ENCODE measurements around the gene RHOBTB3. TPM values are rescaled to one million over a fixed set of nuclear protein-coding genes. Genes with fewer than 3 reads are reported as not detected.

RHOBTB3 gene
- total RNA-seq, 1 donor from 2014 or later = 79.7 TPM

- intact Hi-C loops (cut with micrococcal nuclease) = loop anchor here (10.0 kb wide), 1 partner anchor 106 kb away; no protein-coding TSS in a partner anchor
Observed at GRCh38 chr5:95770830-95771708, 39.9 kb downstream of the RHOBTB3 start.

GRCh38 chr5:95771892-95772291 is 40.8 kb downstream of the RHOBTB3 start:
- H3K9me3 ChIP-seq (replicated peaks) = no peaks in the 10 kb centered on the region
- H3K36me3 ChIP-seq = peaks cover 25% of the 10 kb centered on the region
- peak overlapping the region; percentile 88 for H3K27ac ChIP-seq (replicated peaks)
- peaks cover 35% of the 10 kb centered on the region for H3K4me1 ChIP-seq
- no peak for DNase-seq
- intact Hi-C loops (cut with micrococcal nuclease) = loop anchor here (10.0 kb wide), 1 partner anchor 107 kb away; no protein-coding TSS in a partner anchor
- H3K4me3 ChIP-seq = no peak overlapping the region
- H3K27me3 ChIP-seq (ENCODE audit: low read depth) = no peaks in the 10 kb centered on the region
- no peak for TF ChIP-seq CTCF (IDR thresholded peaks at IDR 0.05; ENCODE audit: borderline replicate concordance)

More at GRCh38 chr5:95770830-95771708, 39.9 kb downstream of the RHOBTB3 start:
- Histone ChIP-seq H3K36me3 (peaks cover 30% of the 10 kb centered on the region), H3K4me1 (peaks cover 35% of the 10 kb centered on the region), H3K27ac (replicated peaks) (peak overlapping the region; percentile 88), H3K9me3 (replicated peaks) (no peaks in the 10 kb centered on the region), H3K4me3 (peak overlapping the region; percentile 6), H3K27me3 (ENCODE audit: low read depth) (no peaks in the 10 kb centered on the region)
- peak; percentile 35 for DNase-seq
- no peak for TF ChIP-seq CTCF (IDR thresholded peaks at IDR 0.05; ENCODE audit: borderline replicate concordance)

GRCh38 chr5:95773335-95774059 is 42.4 kb downstream of the RHOBTB3 start:
- peaks cover 35% of the 10 kb centered on the region for H3K4me1 ChIP-seq
- no peaks in the 10 kb centered on the region for H3K9me3 ChIP-seq (replicated peaks)
- TF ChIP-seq CTCF (IDR thresholded peaks at IDR 0.05; ENCODE audit: borderline replicate concordance) = no peak
- H3K36me3 ChIP-seq = peaks cover 21% of the 10 kb centered on the region
- H3K4me3 ChIP-seq = no peak overlapping the region
- no peak for DNase-seq
- H3K27me3 ChIP-seq (ENCODE audit: low read depth) = no peaks in the 10 kb centered on the region
- intact Hi-C loops (cut with micrococcal nuclease) = loop anchor here (10.0 kb wide), 1 partner anchor 109 kb away; no protein-coding TSS in a partner anchor
- H3K27ac ChIP-seq (replicated peaks) = peak overlapping the region; percentile 11

DNA sequence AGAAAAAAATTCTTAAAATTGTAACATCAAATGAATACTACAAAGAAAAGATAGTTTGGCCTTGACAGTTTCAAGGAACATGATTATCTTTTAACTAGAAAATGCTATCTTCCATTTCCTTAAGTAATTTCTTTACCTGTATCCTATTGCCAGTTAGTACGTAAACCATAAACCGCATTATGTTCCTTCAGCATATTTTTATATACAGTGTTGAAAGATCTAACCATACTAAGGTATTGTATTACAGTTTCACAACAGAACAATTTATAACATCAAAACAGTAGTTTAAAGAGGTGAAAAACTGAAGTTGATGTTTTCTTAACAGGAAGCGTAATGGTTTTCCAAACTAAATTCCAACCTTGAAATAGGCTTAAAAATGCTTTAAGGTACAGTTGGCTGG is 46.3 kb downstream of the RHOBTB3 start:
- Histone ChIP-seq H3K9me3 (replicated peaks) (no peaks in the 10 kb centered on the region), H3K36me3 (peaks cover 4% of the 10 kb centered on the region), H3K27ac (replicated peaks) (no peak overlapping the region), H3K4me3 (no peak overlapping the region), H3K4me1 (peaks cover 46% of the 10 kb centered on the region), H3K27me3 (ENCODE audit: low read depth) (no peaks in the 10 kb centered on the region)
- no peak for TF ChIP-seq CTCF (IDR thresholded peaks at IDR 0.05; ENCODE audit: borderline replicate concordance)
- no peak for DNase-seq
- intact Hi-C loops (cut with micrococcal nuclease) = loop anchor here (10.0 kb wide), 1 partner anchor 113 kb away; no protein-coding TSS in a partner anchor

- H3K36me3 ChIP-seq = peaks cover 4% of the 10 kb centered on the region
- H3K4me1 ChIP-seq = peaks cover 40% of the 10 kb centered on the region
- H3K9me3 ChIP-seq (replicated peaks) = no peaks in the 10 kb centered on the region
- no peak for DNase-seq
- H3K27ac ChIP-seq (replicated peaks) = peak overlapping the region; percentile 62
- no peak for TF ChIP-seq CTCF (IDR thresholded peaks at IDR 0.05; ENCODE audit: borderline replicate concordance)
- H3K27me3 ChIP-seq (ENCODE audit: low read depth) = no peaks in the 10 kb centered on the region
- H3K4me3 ChIP-seq = no peak overlapping the region
- intact Hi-C loops (cut with micrococcal nuclease) = loop anchor here (10.0 kb wide), 1 partner anchor 114 kb away; no protein-coding TSS in a partner anchor
Observed at GRCh38 chr5:95778713-95779436, 47.7 kb downstream of the RHOBTB3 start.

Measured in left ventricle myocardium inferior (tissue), 1 donor.